ENCODE data around the gene JUP.

Gene JUP

GRCh38 chr17:41806685-41807445, 20.4 kb upstream of the JUP start:
- no peak for DNase-seq

GRCh38 chr17:41803049-41804020, 16.8 kb upstream of the JUP start:
- no peak for DNase-seq

GRCh38 chr17:41801374-41802271, 15.1 kb upstream of the JUP start:
- DNase-seq, result peak; percentile 27

- no peak for DNase-seq
Observed at GRCh38 chr17:41800601-41801373, 14.3 kb upstream of the JUP start.

GRCh38 chr17:41799366-41799765, 12.9 kb upstream of the JUP start:
- DNase-seq, result no peak

GRCh38 chr17:41797377-41797776, 10.9 kb upstream of the JUP start:
- DNase-seq, result no peak

GRCh38 chr17:41796121-41796895, 9.8 kb upstream of the JUP start:
- no peak for DNase-seq

GRCh38 chr17:41794540-41794975, 8.0 kb upstream of the JUP start:
- no peak for DNase-seq

- DNase-seq, result no peak
Observed at GRCh38 chr17:41793784-41794539, 7.5 kb upstream of the JUP start.

- DNase-seq, result no peak
Observed at GRCh38 chr17:41792845-41793783, 6.6 kb upstream of the JUP start.

- no peak for DNase-seq
Observed at GRCh38 chr17:41787021-41787418, 509 bp upstream of the JUP start.

- no peak for DNase-seq
Observed at GRCh38 chr17:41785859-41786226, 668 bp downstream of the JUP start.

GRCh38 chr17:41785091-41785858, 1.2 kb downstream of the JUP start:
- no peak for DNase-seq

- no peak for DNase-seq
Observed at GRCh38 chr17:41784207-41784744, 2.2 kb downstream of the JUP start.

GRCh38 chr17:41782142-41782541, 4.4 kb downstream of the JUP start:
- no peak for DNase-seq

- no peak for DNase-seq
Observed at GRCh38 chr17:41781404-41782110, 5.0 kb downstream of the JUP start.

- no peak for DNase-seq
Observed at GRCh38 chr17:41779954-41780353, 6.6 kb downstream of the JUP start.
